Activated naive CD8-positive, alpha-beta T cell (primary cell): ENCODE measurements around the gene TXNRD2.
"Not testable (repeated sequence)": the region's sequence is repeated elsewhere in the genome, so short reads cannot be mapped to it uniquely, and the experiment has no call there.

Experiments
- H3K27ac Mint-ChIP-seq: one replicate; pipeline ENCODE4 v1.8.0; 2021; ENCODE audit warnings: mixed read lengths
- H3K27me3 Mint-ChIP-seq: one replicate; pipeline ENCODE4 v1.8.0; 2021; ENCODE audit warnings: mixed read lengths
- H3K36me3 Mint-ChIP-seq: one replicate; pipeline ENCODE4 v1.8.0; 2021; ENCODE audit warnings: mixed read lengths
- H3K4me1 Mint-ChIP-seq: one replicate; pipeline ENCODE4 v1.8.0; 2021; ENCODE audit warnings: low read depth, mixed read lengths
- H3K4me3 Mint-ChIP-seq: one replicate; pipeline ENCODE4 v1.8.0; 2021; ENCODE audit warnings: mild to moderate bottlenecking, mixed read lengths
- H3K9me3 Mint-ChIP-seq: one replicate; pipeline ENCODE4 v1.8.0; 2021; ENCODE audit warnings: low read depth, mixed read lengths

Gene TXNRD2

GRCh38 chr22:19955241-19956128 is 13.9 kb upstream of the TXNRD2 start:
- Mint-ChIP-seq H3K36me3 (no peaks in the 10 kb centered on the region), H3K4me3 (no peak overlapping the region), H3K27ac (no peak overlapping the region), H3K9me3 (no peaks in the 10 kb centered on the region), H3K27me3 (no peaks in the 10 kb centered on the region), H3K4me1 (peaks cover 12% of the 10 kb centered on the region)

- Mint-ChIP-seq H3K4me3 (no peak overlapping the region), H3K27ac (no peak overlapping the region), H3K36me3 (no peaks in the 10 kb centered on the region), H3K27me3 (no peaks in the 10 kb centered on the region), H3K4me1 (peaks cover 21% of the 10 kb centered on the region), H3K9me3 (no peaks in the 10 kb centered on the region)
Measured at GRCh38 chr22:19951346-19951745, 9.7 kb upstream of the TXNRD2 start.

- Mint-ChIP-seq H3K27me3 (no peaks in the 10 kb centered on the region), H3K9me3 (no peaks in the 10 kb centered on the region), H3K4me1 (peaks cover 22% of the 10 kb centered on the region), H3K4me3 (no peak overlapping the region), H3K36me3 (peaks cover 3% of the 10 kb centered on the region), H3K27ac (no peak overlapping the region)
Measured at GRCh38 chr22:19948057-19948760, 6.6 kb upstream of the TXNRD2 start.

- peaks cover 3% of the 10 kb centered on the region for H3K36me3 Mint-ChIP-seq
- H3K9me3 Mint-ChIP-seq, result no peaks in the 10 kb centered on the region
- peak overlapping the region; percentile 95 for H3K27ac Mint-ChIP-seq
- no peaks in the 10 kb centered on the region for H3K27me3 Mint-ChIP-seq
- H3K4me3 Mint-ChIP-seq, result peak overlapping the region; percentile 96
- peaks cover 42% of the 10 kb centered on the region for H3K4me1 Mint-ChIP-seq
Measured at GRCh38 chr22:19943082-19944026, 1.7 kb upstream of the TXNRD2 start.

- H3K9me3 Mint-ChIP-seq, result no peaks in the 10 kb centered on the region
- peaks cover 38% of the 10 kb centered on the region for H3K4me1 Mint-ChIP-seq
- H3K27me3 Mint-ChIP-seq, result no peaks in the 10 kb centered on the region
- H3K27ac Mint-ChIP-seq, result peak overlapping the region; percentile 95
- H3K36me3 Mint-ChIP-seq, result peaks cover 8% of the 10 kb centered on the region
- peak overlapping the region; percentile 96 for H3K4me3 Mint-ChIP-seq
Measured at GRCh38 chr22:19942157-19943081, 801 bp upstream of the TXNRD2 start.

GRCh38 chr22:19940536-19941364 is 868 bp downstream of the TXNRD2 start:
- H3K36me3 Mint-ChIP-seq, result peaks cover 23% of the 10 kb centered on the region
- no peaks in the 10 kb centered on the region for H3K27me3 Mint-ChIP-seq
- peak overlapping the region; percentile 92 for H3K27ac Mint-ChIP-seq
- H3K9me3 Mint-ChIP-seq, result peaks cover 12% of the 10 kb centered on the region
- H3K4me3 Mint-ChIP-seq, result peak overlapping the region; percentile 96
- H3K4me1 Mint-ChIP-seq, result peaks cover 32% of the 10 kb centered on the region

- Mint-ChIP-seq H3K4me1 (peaks cover 20% of the 10 kb centered on the region), H3K27me3 (no peaks in the 10 kb centered on the region), H3K27ac (no peak overlapping the region), H3K4me3 (no peak overlapping the region), H3K36me3 (peaks cover 27% of the 10 kb centered on the region), H3K9me3 (peaks cover 12% of the 10 kb centered on the region)
Measured at GRCh38 chr22:19937616-19938473, 3.8 kb downstream of the TXNRD2 start.

GRCh38 chr22:19936513-19936912 is 5.1 kb downstream of the TXNRD2 start:
- no peaks in the 10 kb centered on the region for H3K27me3 Mint-ChIP-seq
- peaks cover 12% of the 10 kb centered on the region for H3K9me3 Mint-ChIP-seq
- H3K36me3 Mint-ChIP-seq, result peaks cover 27% of the 10 kb centered on the region
- H3K4me1 Mint-ChIP-seq, result peaks cover 13% of the 10 kb centered on the region
- H3K27ac Mint-ChIP-seq, result no peak overlapping the region
- H3K4me3 Mint-ChIP-seq, result no peak overlapping the region

GRCh38 chr22:19935123-19935718 is 6.4 kb downstream of the TXNRD2 start:
- H3K27me3 Mint-ChIP-seq, H3K4me3 Mint-ChIP-seq, H3K27ac Mint-ChIP-seq, H3K4me1 Mint-ChIP-seq: not testable (repeated sequence)
- H3K9me3 Mint-ChIP-seq, result peaks cover 12% of the 10 kb centered on the region
- peaks cover 27% of the 10 kb centered on the region for H3K36me3 Mint-ChIP-seq

- no peak overlapping the region for H3K4me3 Mint-ChIP-seq
- H3K27ac Mint-ChIP-seq, result no peak overlapping the region
- peaks cover 27% of the 10 kb centered on the region for H3K36me3 Mint-ChIP-seq
Measured at GRCh38 chr22:19933341-19934241, 8.0 kb downstream of the TXNRD2 start.

GRCh38 chr22:19932367-19933206 is 9.0 kb downstream of the TXNRD2 start:
- Mint-ChIP-seq H3K4me1 (no peaks in the 10 kb centered on the region), H3K36me3 (peaks cover 22% of the 10 kb centered on the region), H3K27me3 (no peaks in the 10 kb centered on the region), H3K9me3 (peaks cover 12% of the 10 kb centered on the region), H3K4me3 (no peak overlapping the region), H3K27ac (no peak overlapping the region)

More at GRCh38 chr22:19933341-19934241, 8.0 kb downstream of the TXNRD2 start:
- Mint-ChIP-seq H3K4me1 (no peaks in the 10 kb centered on the region), H3K27me3 (no peaks in the 10 kb centered on the region), H3K9me3 (peaks cover 12% of the 10 kb centered on the region)
